CD4-positive, alpha-beta T cell treated with Interleukin-10 for 1 hour (primary cell): ENCODE measurements around the gene CLDN1.

Source experiments
- DNase-seq: peaks from one replicate; pipeline ENCODE4 v3.0.0-alpha.2; 2020

The CLDN1 gene

GRCh38 chr3:190330936-190331734, 8.9 kb upstream of the CLDN1 start:
- no peak for DNase-seq

GRCh38 chr3:190326930-190327329, 4.7 kb upstream of the CLDN1 start:
- DNase-seq: no peak

GRCh38 chr3:190326361-190326760, 4.1 kb upstream of the CLDN1 start:
- DNase-seq: no peak

GRCh38 chr3:190325923-190326322, 3.7 kb upstream of the CLDN1 start:
- DNase-seq: no peak

- DNase-seq: no peak
These were observed 990 bp upstream of the CLDN1 start for GRCh38 chr3:190323246-190323626.

- no peak for DNase-seq
These were observed 479 bp upstream of the CLDN1 start for GRCh38 chr3:190322604-190323245.

- no peak for DNase-seq
These were observed 1.5 kb downstream of the CLDN1 start for GRCh38 chr3:190320594-190321362.

GRCh38 chr3:190319660-190320059, 2.6 kb downstream of the CLDN1 start:
- no peak for DNase-seq

GRCh38 chr3:190318666-190319065, 3.6 kb downstream of the CLDN1 start:
- DNase-seq: no peak

GRCh38 chr3:190314741-190315140, 7.5 kb downstream of the CLDN1 start:
- no peak for DNase-seq

GRCh38 chr3:190309414-190309813, 12.8 kb downstream of the CLDN1 start:
- DNase-seq: no peak

- DNase-seq: no peak
These were observed 14.1 kb downstream of the CLDN1 start for GRCh38 chr3:190308154-190308553.

GRCh38 chr3:190307164-190307545, 15.1 kb downstream of the CLDN1 start:
- no peak for DNase-seq

GRCh38 chr3:190306513-190307163, 15.6 kb downstream of the CLDN1 start:
- DNase-seq: no peak

- no peak for DNase-seq
These were observed 16.2 kb downstream of the CLDN1 start for GRCh38 chr3:190306026-190306425.

GRCh38 chr3:190305406-190305805, 16.8 kb downstream of the CLDN1 start:
- no peak for DNase-seq

- no peak for DNase-seq
These were observed 18.4 kb downstream of the CLDN1 start for GRCh38 chr3:190303884-190304283.

GRCh38 chr3:190302212-190302867, 19.9 kb downstream of the CLDN1 start:
- DNase-seq: no peak

GRCh38 chr3:190301591-190301990, 20.7 kb downstream of the CLDN1 start:
- DNase-seq: no peak

- no peak for DNase-seq
These were observed 22.3 kb downstream of the CLDN1 start for GRCh38 chr3:190299969-190300368.

GRCh38 chr3:190294030-190294429, 28.2 kb downstream of the CLDN1 start:
- DNase-seq: no peak

- DNase-seq: no peak
These were observed 28.6 kb downstream of the CLDN1 start for GRCh38 chr3:190293621-190294020.
